KMS-11 (cell line): ENCODE data around the gene GNA12.

ENCODE experiments used
- H2AFZ ChIP-seq: fragments of 200-600 bp; sonication (generic); 2 replicates; pipeline ENCODE4 v1.6.1; 2016; ENCODE audit warnings: antibody characterized with exemption, mixed run types, low read depth
- H3K27ac ChIP-seq: fragments of 200-600 bp; sonication (generic); 2 replicates; pipeline ENCODE4 v1.6.1; 2016; ENCODE audit warnings: mild to moderate bottlenecking, mixed run types
- H3K27me3 ChIP-seq: fragments of 200-600 bp; sonication (generic); 2 replicates; pipeline ENCODE4 v1.6.1; 2017; ENCODE audit warnings: mild to moderate bottlenecking, low read depth, mixed run types, moderate library complexity; ENCODE audit not compliant: insufficient read depth
- H3K36me3 ChIP-seq: fragments of 200-600 bp; sonication (generic); 2 replicates; pipeline ENCODE4 v1.6.1; 2017; ENCODE audit warnings: mild to moderate bottlenecking, mixed run types; ENCODE audit not compliant: insufficient read depth
- H3K4me1 ChIP-seq: fragments of 200-600 bp; sonication (generic); 2 replicates; pipeline ENCODE4 v1.6.1; 2016; ENCODE audit warnings: mild to moderate bottlenecking, low read depth, mixed run types; ENCODE audit not compliant: poor library complexity, severe bottlenecking
- H3K4me2 ChIP-seq: fragments of 200-600 bp; sonication (generic); 2 replicates; pipeline ENCODE4 v1.7.0; 2016; ENCODE audit warnings: mild to moderate bottlenecking, mixed run types
- H3K4me3 ChIP-seq: fragments of 200-600 bp; sonication (generic); IDR thresholded peaks from 2 replicates; pipeline ENCODE4 v1.6.1; 2017; ENCODE audit warnings: low read depth, low read length, mixed read lengths; ENCODE audit not compliant: insufficient read depth
- H3K79me2 ChIP-seq: fragments of 200-600 bp; sonication (generic); 2 replicates; pipeline ENCODE4 v1.6.1; 2016; ENCODE audit warnings: low read depth, mixed run types; ENCODE audit not compliant: insufficient read depth
- H3K9ac ChIP-seq: fragments of 200-600 bp; sonication (generic); 2 replicates; pipeline ENCODE4 v1.6.1; 2016; ENCODE audit warnings: mild to moderate bottlenecking, mixed run types
- H4K20me1 ChIP-seq: fragments of 200-600 bp; sonication (generic); 2 replicates; pipeline ENCODE4 v1.6.1; 2016; ENCODE audit warnings: mild to moderate bottlenecking, mixed run types; ENCODE audit not compliant: insufficient read depth
- TF ChIP-seq, protein P1 (sequence below): fragments of 200-600 bp; sonication (generic); conservative IDR thresholded peaks from 2 replicates; pipeline ENCODE4 v1.6.1; 2017; ENCODE audit warnings: low read depth, mild to moderate bottlenecking, antibody characterized with exemption, low read length, moderate library complexity, mixed read lengths

The GNA12 gene

DNA sequence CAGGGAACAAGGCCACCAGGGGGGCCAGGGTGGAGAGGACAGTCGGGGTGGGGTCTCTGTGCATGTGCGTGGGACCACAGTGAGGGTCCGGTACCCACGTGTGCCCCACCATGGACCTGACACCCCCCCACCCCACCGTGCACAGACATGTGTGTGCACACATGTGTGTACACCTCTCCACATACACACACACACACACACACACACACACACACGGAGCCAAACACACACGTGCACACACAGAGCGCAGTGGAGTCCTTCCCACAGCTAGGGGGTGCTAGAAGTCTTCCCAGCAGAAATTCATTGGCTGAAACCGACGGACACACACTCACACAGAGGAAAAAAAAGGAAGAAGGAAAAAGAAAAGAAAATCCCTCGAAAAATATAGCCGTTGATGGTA lies 42.8 kb upstream of the GNA12 start:
- no peaks in the 10 kb centered on the region for H4K20me1 ChIP-seq
- no peaks in the 10 kb centered on the region for H3K79me2 ChIP-seq
- peaks cover 7% of the 10 kb centered on the region for H3K4me1 ChIP-seq
- no peaks in the 10 kb centered on the region for H3K36me3 ChIP-seq
- H3K9ac ChIP-seq = no peak overlapping the region
- H3K4me3 ChIP-seq = no peak overlapping the region
- no peaks in the 10 kb centered on the region for H3K27me3 ChIP-seq
- no peak overlapping the region for H3K4me2 ChIP-seq
- TF ChIP-seq, protein P1, sequence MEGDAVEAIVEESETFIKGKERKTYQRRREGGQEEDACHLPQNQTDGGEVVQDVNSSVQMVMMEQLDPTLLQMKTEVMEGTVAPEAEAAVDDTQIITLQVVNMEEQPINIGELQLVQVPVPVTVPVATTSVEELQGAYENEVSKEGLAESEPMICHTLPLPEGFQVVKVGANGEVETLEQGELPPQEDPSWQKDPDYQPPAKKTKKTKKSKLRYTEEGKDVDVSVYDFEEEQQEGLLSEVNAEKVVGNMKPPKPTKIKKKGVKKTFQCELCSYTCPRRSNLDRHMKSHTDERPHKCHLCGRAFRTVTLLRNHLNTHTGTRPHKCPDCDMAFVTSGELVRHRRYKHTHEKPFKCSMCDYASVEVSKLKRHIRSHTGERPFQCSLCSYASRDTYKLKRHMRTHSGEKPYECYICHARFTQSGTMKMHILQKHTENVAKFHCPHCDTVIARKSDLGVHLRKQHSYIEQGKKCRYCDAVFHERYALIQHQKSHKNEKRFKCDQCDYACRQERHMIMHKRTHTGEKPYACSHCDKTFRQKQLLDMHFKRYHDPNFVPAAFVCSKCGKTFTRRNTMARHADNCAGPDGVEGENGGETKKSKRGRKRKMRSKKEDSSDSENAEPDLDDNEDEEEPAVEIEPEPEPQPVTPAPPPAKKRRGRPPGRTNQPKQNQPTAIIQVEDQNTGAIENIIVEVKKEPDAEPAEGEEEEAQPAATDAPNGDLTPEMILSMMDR = peak; percentile 87
- H3K27ac ChIP-seq = no peak overlapping the region
- no peak overlapping the region for H2AFZ ChIP-seq

DNA sequence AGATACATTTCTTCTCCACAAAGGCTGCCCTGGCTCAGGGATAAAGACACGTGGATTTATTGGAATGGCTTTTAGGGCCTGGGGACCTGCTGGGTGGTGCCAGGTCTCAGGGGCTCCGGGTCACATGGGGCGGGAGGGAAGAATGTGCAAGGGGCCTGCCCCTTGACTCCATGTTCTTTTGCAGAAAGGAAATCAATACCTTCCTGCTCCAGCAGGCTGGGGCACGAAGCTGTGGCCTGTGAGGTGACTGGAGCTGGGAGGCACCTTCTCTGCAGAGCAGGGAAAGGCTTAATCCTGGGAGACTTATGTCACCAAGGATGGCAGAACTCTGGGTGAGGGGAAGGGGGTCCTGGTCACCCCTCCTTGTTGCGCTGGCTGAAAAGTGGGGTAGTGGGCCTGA lies 42.3 kb upstream of the GNA12 start:
- Histone ChIP-seq H3K79me2 (no peaks in the 10 kb centered on the region), H3K4me3 (no peak overlapping the region), H3K9ac (no peak overlapping the region), H2AFZ (no peak overlapping the region), H3K27ac (no peak overlapping the region), H3K36me3 (no peaks in the 10 kb centered on the region), H3K27me3 (no peaks in the 10 kb centered on the region), H3K4me2 (no peak overlapping the region), H3K4me1 (peaks cover 7% of the 10 kb centered on the region), H4K20me1 (no peaks in the 10 kb centered on the region)
- TF ChIP-seq, protein P1 = no peak

DNA sequence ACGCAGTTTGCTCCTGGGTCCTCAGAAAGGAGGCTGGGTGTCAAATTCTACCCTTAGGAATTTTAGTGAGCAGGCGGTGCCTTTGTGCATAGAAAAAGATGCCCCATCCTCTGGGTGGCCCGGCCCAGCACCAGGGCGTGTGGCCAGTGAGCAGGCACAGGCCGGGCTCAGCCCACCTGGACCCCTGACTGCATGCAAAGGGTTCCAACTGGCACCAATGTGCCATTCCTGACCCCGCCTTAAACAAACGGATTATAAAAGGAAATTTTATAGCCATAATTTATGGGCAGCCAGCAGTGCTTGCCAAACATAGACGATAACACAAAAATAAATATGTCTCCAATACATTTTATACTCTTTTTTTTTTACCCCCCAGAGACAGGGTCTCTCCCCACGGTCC lies 40.1 kb upstream of the GNA12 start:
- TF ChIP-seq, protein P1 = no peak
- no peaks in the 10 kb centered on the region for H3K4me1 ChIP-seq
- H4K20me1 ChIP-seq = no peaks in the 10 kb centered on the region
- H3K9ac ChIP-seq = no peak overlapping the region
- H3K27me3 ChIP-seq = no peaks in the 10 kb centered on the region
- no peak overlapping the region for H2AFZ ChIP-seq
- no peak overlapping the region for H3K27ac ChIP-seq
- H3K4me3 ChIP-seq = no peak overlapping the region
- H3K4me2 ChIP-seq = no peak overlapping the region
- no peaks in the 10 kb centered on the region for H3K79me2 ChIP-seq
- H3K36me3 ChIP-seq = no peaks in the 10 kb centered on the region

DNA sequence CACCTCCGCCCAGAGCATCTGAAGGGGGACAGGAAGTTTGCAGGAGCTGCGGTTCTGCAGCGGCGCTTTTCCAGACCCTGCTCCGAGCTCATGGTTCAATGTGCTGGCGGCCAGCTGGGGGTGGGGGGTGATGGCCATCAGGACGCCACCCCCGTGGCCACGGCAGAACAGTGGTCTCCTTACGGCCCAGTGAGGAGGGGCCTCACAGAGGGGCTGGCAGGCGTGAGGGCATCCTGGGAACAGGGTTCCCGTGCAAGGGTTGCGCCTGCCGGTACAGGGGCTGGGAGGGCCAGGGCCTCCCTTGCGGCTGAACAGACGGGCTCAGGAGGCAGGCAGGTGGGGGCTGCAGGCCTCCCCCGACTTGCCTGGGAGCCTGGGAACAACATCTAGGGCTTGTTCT lies 39.0 kb upstream of the GNA12 start:
- H3K4me2 ChIP-seq = no peak overlapping the region
- H4K20me1 ChIP-seq = no peaks in the 10 kb centered on the region
- TF ChIP-seq, protein P1 = no peak
- H3K79me2 ChIP-seq = no peaks in the 10 kb centered on the region
- no peaks in the 10 kb centered on the region for H3K27me3 ChIP-seq
- no peaks in the 10 kb centered on the region for H3K36me3 ChIP-seq
- no peak overlapping the region for H2AFZ ChIP-seq
- H3K27ac ChIP-seq = no peak overlapping the region
- H3K4me1 ChIP-seq = no peaks in the 10 kb centered on the region
- no peak overlapping the region for H3K4me3 ChIP-seq
- H3K9ac ChIP-seq = no peak overlapping the region
